ENCODE measurements around the gene SLC35F3.

Gene SLC35F3

DNA sequence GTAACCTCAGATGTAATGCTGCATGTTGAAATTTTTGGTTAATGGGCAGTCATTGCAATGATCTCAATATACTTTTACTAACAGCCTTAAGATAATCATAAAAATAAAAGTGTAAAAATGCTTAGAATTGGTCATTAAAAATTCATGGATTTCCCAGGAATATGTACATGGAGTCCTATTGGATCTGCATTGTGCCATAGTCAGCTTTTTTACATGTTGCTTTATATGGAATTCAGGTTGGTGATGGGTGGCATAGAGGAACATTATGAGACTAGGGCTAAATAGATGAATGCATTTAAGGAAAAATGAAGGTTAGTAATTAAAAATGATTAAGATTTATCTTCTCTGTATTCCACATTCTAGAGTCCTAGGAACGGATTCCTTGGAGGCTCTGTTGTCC is 103.2 kb downstream of the SLC35F3 start:
- TF ChIP-seq FOXM1 (IDR thresholded peaks at IDR 0.05; ENCODE audit: borderline replicate concordance, low read depth) (no peak), USF1 (IDR thresholded peaks at IDR 0.05) (no peak), YY1 (IDR thresholded peaks at IDR 0.05; ENCODE audit: low read depth) (no peak), EP300 (IDR thresholded peaks at IDR 0.05; ENCODE audit: borderline replicate concordance) (no peak), EGR1 (IDR thresholded peaks at IDR 0.05) (no peak), RAD21 (IDR thresholded peaks at IDR 0.05; ENCODE audit: low read depth) (no peak), MAX (IDR thresholded peaks at IDR 0.05) (no peak), TCF12 (IDR thresholded peaks at IDR 0.05; ENCODE audit: low read depth) (no peak)

- TF ChIP-seq CEBPB (IDR thresholded peaks at IDR 0.05) (no peak), FOXM1 (IDR thresholded peaks at IDR 0.05; ENCODE audit: borderline replicate concordance, low read depth) (no peak), TAF1 (IDR thresholded peaks at IDR 0.05; ENCODE audit: low read depth) (no peak), EP300 (IDR thresholded peaks at IDR 0.05; ENCODE audit: borderline replicate concordance) (no peak)
- TF ChIP-seq, protein P1, sequence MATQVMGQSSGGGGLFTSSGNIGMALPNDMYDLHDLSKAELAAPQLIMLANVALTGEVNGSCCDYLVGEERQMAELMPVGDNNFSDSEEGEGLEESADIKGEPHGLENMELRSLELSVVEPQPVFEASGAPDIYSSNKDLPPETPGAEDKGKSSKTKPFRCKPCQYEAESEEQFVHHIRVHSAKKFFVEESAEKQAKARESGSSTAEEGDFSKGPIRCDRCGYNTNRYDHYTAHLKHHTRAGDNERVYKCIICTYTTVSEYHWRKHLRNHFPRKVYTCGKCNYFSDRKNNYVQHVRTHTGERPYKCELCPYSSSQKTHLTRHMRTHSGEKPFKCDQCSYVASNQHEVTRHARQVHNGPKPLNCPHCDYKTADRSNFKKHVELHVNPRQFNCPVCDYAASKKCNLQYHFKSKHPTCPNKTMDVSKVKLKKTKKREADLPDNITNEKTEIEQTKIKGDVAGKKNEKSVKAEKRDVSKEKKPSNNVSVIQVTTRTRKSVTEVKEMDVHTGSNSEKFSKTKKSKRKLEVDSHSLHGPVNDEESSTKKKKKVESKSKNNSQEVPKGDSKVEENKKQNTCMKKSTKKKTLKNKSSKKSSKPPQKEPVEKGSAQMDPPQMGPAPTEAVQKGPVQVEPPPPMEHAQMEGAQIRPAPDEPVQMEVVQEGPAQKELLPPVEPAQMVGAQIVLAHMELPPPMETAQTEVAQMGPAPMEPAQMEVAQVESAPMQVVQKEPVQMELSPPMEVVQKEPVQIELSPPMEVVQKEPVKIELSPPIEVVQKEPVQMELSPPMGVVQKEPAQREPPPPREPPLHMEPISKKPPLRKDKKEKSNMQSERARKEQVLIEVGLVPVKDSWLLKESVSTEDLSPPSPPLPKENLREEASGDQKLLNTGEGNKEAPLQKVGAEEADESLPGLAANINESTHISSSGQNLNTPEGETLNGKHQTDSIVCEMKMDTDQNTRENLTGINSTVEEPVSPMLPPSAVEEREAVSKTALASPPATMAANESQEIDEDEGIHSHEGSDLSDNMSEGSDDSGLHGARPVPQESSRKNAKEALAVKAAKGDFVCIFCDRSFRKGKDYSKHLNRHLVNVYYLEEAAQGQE (IDR thresholded peaks at IDR 0.05; ENCODE audit: low read depth), result no peak
Measured at GRCh38 chr1:234008591-234008990, 104.1 kb downstream of the SLC35F3 start.

DNA sequence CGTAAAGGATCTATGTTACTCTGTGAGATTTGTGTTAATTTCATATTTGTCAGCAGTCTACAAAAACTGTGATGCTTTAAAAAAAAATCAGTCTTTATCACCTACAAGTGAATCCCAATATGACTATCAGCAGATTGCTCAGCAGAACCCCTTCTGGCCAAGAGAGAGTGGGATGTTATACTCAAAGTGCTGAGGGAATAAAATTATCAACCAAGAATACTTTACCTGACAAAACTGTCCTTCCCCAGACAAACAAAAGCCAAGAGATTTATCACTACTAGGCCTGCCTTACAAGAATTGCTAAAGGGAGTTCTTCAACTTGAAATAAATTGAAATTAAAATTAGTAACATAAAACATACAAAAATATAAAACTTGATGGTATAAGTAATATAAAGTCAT is 105.2 kb downstream of the SLC35F3 start:
- TF ChIP-seq TEAD4 (IDR thresholded peaks at IDR 0.05), result no peak
- no peak for TF ChIP-seq CEBPB (IDR thresholded peaks at IDR 0.05)
- no peak for TF ChIP-seq MAX (IDR thresholded peaks at IDR 0.05)
- no peak for TF ChIP-seq YY1 (IDR thresholded peaks at IDR 0.05; ENCODE audit: low read depth)
- TF ChIP-seq TCF12 (IDR thresholded peaks at IDR 0.05; ENCODE audit: low read depth), result no peak
- TF ChIP-seq EP300 (IDR thresholded peaks at IDR 0.05; ENCODE audit: borderline replicate concordance), result no peak
- no peak for TF ChIP-seq USF1 (IDR thresholded peaks at IDR 0.05)
- TF ChIP-seq EGR1 (IDR thresholded peaks at IDR 0.05), result no peak
- TF ChIP-seq, protein P1 (IDR thresholded peaks at IDR 0.05; ENCODE audit: low read depth), result no peak
- TF ChIP-seq RAD21 (IDR thresholded peaks at IDR 0.05; ENCODE audit: low read depth), result no peak
- TF ChIP-seq ZBTB7A (IDR thresholded peaks at IDR 0.05; ENCODE audit: low read depth), result no peak
- TF ChIP-seq CREB1 (IDR thresholded peaks at IDR 0.05; ENCODE audit: low read depth), result no peak
- TF ChIP-seq NFIC (IDR thresholded peaks at IDR 0.05), result no peak
- TF ChIP-seq FOXM1 (IDR thresholded peaks at IDR 0.05; ENCODE audit: borderline replicate concordance, low read depth), result no peak
- no peak for TF ChIP-seq TAF1 (IDR thresholded peaks at IDR 0.05; ENCODE audit: low read depth)

DNA sequence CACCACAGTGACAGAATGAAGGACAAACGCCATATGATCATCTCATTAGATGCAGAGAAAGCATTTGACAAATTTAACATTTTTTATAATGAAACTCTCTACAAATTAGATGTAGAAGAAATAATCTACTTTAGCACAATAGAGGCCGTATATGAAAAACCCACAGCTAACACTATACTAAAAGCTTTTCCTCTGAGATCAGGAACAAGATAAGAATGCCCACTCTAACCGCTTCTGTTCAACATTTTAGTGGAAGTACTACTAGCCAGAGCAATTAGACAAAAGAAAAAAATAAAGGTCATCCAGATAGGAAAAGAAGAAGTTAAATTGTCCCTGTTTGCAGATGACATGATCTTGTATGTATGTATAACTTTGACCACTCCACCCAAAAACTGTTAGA is 109.7 kb downstream of the SLC35F3 start:
- TF ChIP-seq ZBTB7A (IDR thresholded peaks at IDR 0.05; ENCODE audit: low read depth) (no peak), NFIC (IDR thresholded peaks at IDR 0.05) (no peak), CREB1 (IDR thresholded peaks at IDR 0.05; ENCODE audit: low read depth) (no peak), EP300 (IDR thresholded peaks at IDR 0.05; ENCODE audit: borderline replicate concordance) (no peak), RAD21 (IDR thresholded peaks at IDR 0.05; ENCODE audit: low read depth) (no peak), TCF12 (IDR thresholded peaks at IDR 0.05; ENCODE audit: low read depth) (no peak), TEAD4 (IDR thresholded peaks at IDR 0.05) (no peak), FOXM1 (IDR thresholded peaks at IDR 0.05; ENCODE audit: borderline replicate concordance, low read depth) (no peak), TAF1 (IDR thresholded peaks at IDR 0.05; ENCODE audit: low read depth) (no peak), USF1 (IDR thresholded peaks at IDR 0.05) (no peak), MAX (IDR thresholded peaks at IDR 0.05) (no peak), EGR1 (IDR thresholded peaks at IDR 0.05) (no peak), YY1 (IDR thresholded peaks at IDR 0.05; ENCODE audit: low read depth) (no peak), CEBPB (IDR thresholded peaks at IDR 0.05) (no peak)
- TF ChIP-seq, protein P1 (IDR thresholded peaks at IDR 0.05; ENCODE audit: low read depth), result no peak

Data from Ishikawa (cell line).